ENCODE results near the gene TMEM63C.

Gene TMEM63C

DNA sequence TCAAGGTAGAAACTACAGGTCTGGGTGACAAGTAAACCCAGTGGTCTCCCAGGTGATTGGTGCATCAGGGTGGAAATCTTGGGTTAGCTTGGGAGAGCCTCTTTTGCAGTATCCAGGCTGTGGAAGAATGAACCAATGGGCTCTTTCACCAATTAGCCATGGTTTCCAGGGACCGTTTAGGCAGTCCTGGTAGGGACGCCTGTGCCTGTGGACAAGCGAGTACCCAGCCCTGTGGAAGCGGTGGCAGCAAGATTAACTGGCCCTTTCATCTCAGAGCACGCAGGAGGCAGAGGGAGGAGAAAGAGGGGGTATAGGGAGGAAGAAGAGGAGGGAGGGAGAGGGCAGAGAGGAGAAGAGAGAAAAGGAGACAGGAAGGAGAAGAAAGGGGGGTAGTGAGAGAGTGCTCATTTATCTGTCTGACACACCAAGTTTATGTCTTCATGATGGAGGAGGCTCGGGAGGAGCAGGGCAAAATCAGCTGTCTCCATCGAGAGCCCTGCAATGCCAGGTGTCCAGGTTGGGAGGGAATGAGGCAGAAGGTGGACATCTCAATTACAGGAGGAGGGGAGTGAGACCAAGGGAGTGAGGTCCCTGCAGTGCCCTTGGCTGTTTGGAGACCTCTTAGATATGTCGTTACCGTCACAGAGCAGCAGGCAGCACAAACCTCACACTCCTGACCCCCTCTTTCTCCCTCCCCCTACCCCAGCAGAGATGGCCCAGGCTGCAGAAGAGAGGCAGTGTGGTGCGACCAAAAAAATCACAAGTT lies 35.4 kb upstream of the TMEM63C start:
- ChIA-PET CTCF (interaction anchor here (0.6 kb wide), 1 partner anchor 325 kb away, joined by 4 read pairs; no protein-coding TSS in a partner anchor), POLR2A (no interaction called here)
- H3K4me3 ChIP-seq (ENCODE audit: low read depth, low read length) = no peak overlapping the region
- no peaks in the 10 kb centered on the region for H3K9me3 ChIP-seq (ENCODE audit: control insufficient read depth, insufficient read depth, low read depth, low read length)
- no peak overlapping the region for H3K27ac ChIP-seq (ENCODE audit: extremely low read depth, low read depth, low read length)
- TF ChIP-seq, protein P1, sequence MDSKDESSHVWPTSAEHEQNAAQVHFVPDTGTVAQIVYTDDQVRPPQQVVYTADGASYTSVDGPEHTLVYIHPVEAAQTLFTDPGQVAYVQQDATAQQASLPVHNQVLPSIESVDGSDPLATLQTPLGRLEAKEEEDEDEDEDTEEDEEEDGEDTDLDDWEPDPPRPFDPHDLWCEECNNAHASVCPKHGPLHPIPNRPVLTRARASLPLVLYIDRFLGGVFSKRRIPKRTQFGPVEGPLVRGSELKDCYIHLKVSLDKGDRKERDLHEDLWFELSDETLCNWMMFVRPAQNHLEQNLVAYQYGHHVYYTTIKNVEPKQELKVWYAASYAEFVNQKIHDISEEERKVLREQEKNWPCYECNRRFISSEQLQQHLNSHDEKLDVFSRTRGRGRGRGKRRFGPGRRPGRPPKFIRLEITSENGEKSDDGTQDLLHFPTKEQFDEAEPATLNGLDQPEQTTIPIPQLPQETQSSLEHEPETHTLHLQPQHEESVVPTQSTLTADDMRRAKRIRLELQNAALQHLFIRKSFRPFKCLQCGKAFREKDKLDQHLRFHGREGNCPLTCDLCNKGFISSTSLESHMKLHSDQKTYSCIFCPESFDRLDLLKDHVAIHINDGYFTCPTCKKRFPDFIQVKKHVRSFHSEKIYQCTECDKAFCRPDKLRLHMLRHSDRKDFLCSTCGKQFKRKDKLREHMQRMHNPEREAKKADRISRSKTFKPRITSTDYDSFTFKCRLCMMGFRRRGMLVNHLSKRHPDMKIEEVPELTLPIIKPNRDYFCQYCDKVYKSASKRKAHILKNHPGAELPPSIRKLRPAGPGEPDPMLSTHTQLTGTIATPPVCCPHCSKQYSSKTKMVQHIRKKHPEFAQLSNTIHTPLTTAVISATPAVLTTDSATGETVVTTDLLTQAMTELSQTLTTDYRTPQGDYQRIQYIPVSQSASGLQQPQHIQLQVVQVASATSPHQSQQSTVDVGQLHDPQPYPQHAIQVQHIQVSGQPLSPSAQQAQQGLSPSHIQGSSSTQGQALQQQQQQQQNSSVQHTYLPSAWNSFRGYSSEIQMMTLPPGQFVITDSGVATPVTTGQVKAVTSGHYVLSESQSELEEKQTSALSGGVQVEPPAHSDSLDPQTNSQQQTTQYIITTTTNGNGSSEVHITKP (tag by site-specific recombination; IDR thresholded peaks at IDR 0.05) = no peak
- no peak for TF ChIP-seq ZFHX2 (tag by site-specific recombination; conservative IDR thresholded peaks at IDR 0.05)
- TF ChIP-seq, protein P2, sequence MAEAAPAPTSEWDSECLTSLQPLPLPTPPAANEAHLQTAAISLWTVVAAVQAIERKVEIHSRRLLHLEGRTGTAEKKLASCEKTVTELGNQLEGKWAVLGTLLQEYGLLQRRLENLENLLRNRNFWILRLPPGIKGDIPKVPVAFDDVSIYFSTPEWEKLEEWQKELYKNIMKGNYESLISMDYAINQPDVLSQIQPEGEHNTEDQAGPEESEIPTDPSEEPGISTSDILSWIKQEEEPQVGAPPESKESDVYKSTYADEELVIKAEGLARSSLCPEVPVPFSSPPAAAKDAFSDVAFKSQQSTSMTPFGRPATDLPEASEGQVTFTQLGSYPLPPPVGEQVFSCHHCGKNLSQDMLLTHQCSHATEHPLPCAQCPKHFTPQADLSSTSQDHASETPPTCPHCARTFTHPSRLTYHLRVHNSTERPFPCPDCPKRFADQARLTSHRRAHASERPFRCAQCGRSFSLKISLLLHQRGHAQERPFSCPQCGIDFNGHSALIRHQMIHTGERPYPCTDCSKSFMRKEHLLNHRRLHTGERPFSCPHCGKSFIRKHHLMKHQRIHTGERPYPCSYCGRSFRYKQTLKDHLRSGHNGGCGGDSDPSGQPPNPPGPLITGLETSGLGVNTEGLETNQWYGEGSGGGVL (tag by site-specific recombination; IDR thresholded peaks at IDR 0.05) = peak; percentile 85
- H3K36me3 ChIP-seq (ENCODE audit: control insufficient read depth in 2 of 2, insufficient read depth in 1 of 2, low read length in 2 of 2) = no peaks in the 10 kb centered on the region
- H3K4me1 ChIP-seq (ENCODE audit: control insufficient read depth, insufficient read depth, low read length) = no peaks in the 10 kb centered on the region; the same call in 1 of the 2 replicates

DNA sequence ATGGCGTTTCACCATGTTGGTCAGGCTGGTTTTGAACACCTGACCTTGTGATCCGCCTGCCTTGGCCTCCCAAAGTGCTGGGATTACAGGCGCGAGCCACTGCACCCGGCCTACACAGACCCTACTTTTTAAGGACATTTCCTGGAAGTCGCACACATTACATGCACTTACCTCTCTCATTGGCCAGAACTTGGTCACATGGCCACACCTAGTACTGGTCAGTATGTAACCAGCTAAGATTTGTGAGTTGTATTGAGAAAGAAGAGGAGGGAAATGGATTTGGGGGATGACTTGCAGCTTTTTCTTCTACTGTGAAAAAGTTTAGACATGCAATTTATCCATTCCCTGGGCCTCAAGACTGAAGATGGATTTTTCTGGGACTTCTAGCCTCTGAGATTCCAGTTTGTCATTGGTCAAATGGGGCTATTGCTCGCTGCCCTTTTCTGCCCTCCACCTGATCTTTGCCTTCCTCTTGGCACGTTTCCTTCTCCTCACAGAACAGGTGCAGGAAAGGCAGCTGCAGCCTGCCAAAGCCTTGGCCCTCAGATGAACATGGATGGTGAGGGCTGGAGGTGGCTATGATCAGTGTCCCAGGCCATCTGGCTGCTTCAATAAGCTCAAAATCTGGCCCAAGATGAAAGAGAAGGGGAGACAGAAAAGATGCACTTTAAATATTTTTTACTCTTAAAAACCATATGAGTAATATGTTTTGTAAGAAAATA lies 32.9 kb upstream of the TMEM63C start:
- ChIA-PET POLR2A (no interaction called here), CTCF (interaction anchor here (0.6 to 8.1 kb wide), 9 partner anchors 7 to 405 kb away, joined by 3 to 82 read pairs (median 4); partner anchors contain the start of gene ZDHHC22)
- H3K9me3 ChIP-seq (ENCODE audit: control insufficient read depth, insufficient read depth, low read depth, low read length) = no peaks in the 10 kb centered on the region
- TF ChIP-seq ZNF488 (tag by site-specific recombination; IDR thresholded peaks at IDR 0.05) = no peak
- TF ChIP-seq ZBTB1 (tag by site-specific recombination; IDR thresholded peaks at IDR 0.05) = no peak
- TF ChIP-seq TCF7L2 (IDR thresholded peaks at IDR 0.05; ENCODE audit: borderline replicate concordance, low read depth, low read length) = no peak
- TF ChIP-seq ZNF513 (tag by site-specific recombination; IDR thresholded peaks at IDR 0.05) = no peak
- H3K4me1 ChIP-seq (ENCODE audit: control insufficient read depth, insufficient read depth, low read length) = no peaks in the 10 kb centered on the region; the same call in 1 of the 2 replicates
- H3K4me3 ChIP-seq (ENCODE audit: low read depth, low read length) = no peak overlapping the region
- H3K27ac ChIP-seq (ENCODE audit: extremely low read depth, low read depth, low read length) = no peak overlapping the region
- no peaks in the 10 kb centered on the region for H3K36me3 ChIP-seq (ENCODE audit: control insufficient read depth in 2 of 2, insufficient read depth in 1 of 2, low read length in 2 of 2)

DNA sequence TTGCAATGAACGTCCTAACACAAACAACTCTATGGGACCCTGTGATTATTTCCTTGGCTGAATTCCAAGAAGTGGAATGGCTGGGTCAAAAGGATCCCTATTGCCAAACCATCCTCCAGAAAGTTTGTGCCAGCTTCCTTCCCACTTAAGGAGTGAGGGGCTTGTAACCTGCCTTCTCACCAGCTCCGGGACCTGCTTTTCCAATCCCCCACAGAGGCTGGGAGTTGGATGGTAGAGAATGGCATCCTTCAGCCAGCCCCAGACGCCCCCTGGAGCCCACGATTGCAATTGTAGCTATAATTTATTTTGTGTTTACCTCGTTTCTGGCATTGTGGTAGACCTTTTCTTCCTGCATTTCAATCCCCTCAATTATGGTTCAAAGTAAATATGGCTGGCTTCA lies 30.4 kb upstream of the TMEM63C start:
- ChIA-PET CTCF (interaction anchor here (0.5 to 8.1 kb wide), 40 partner anchors 10 to 1250 kb away, joined by 3 to 82 read pairs (median 4); partner anchors contain the start of genes GSTZ1, TMEM63C and ZDHHC22), POLR2A (interaction anchor here (1.0 to 1.6 kb wide), 2 partner anchors 165 to 170 kb away, joined by 3 read pairs; partner anchors contain the start of gene GSTZ1)
- no peaks in the 10 kb centered on the region for H3K36me3 ChIP-seq (ENCODE audit: control insufficient read depth in 2 of 2, insufficient read depth in 1 of 2, low read length in 2 of 2)
- H3K27ac ChIP-seq (ENCODE audit: extremely low read depth, low read depth, low read length) = no peak overlapping the region
- H3K4me3 ChIP-seq (ENCODE audit: low read depth, low read length) = no peak overlapping the region
- no peaks in the 10 kb centered on the region for H3K4me1 ChIP-seq (ENCODE audit: control insufficient read depth, insufficient read depth, low read length)
- H3K9me3 ChIP-seq (ENCODE audit: control insufficient read depth, insufficient read depth, low read depth, low read length) = no peaks in the 10 kb centered on the region
- TF ChIP-seq ZNF624 (tag by site-specific recombination; IDR thresholded peaks at IDR 0.05) = no peak
- TF ChIP-seq, protein P3, sequence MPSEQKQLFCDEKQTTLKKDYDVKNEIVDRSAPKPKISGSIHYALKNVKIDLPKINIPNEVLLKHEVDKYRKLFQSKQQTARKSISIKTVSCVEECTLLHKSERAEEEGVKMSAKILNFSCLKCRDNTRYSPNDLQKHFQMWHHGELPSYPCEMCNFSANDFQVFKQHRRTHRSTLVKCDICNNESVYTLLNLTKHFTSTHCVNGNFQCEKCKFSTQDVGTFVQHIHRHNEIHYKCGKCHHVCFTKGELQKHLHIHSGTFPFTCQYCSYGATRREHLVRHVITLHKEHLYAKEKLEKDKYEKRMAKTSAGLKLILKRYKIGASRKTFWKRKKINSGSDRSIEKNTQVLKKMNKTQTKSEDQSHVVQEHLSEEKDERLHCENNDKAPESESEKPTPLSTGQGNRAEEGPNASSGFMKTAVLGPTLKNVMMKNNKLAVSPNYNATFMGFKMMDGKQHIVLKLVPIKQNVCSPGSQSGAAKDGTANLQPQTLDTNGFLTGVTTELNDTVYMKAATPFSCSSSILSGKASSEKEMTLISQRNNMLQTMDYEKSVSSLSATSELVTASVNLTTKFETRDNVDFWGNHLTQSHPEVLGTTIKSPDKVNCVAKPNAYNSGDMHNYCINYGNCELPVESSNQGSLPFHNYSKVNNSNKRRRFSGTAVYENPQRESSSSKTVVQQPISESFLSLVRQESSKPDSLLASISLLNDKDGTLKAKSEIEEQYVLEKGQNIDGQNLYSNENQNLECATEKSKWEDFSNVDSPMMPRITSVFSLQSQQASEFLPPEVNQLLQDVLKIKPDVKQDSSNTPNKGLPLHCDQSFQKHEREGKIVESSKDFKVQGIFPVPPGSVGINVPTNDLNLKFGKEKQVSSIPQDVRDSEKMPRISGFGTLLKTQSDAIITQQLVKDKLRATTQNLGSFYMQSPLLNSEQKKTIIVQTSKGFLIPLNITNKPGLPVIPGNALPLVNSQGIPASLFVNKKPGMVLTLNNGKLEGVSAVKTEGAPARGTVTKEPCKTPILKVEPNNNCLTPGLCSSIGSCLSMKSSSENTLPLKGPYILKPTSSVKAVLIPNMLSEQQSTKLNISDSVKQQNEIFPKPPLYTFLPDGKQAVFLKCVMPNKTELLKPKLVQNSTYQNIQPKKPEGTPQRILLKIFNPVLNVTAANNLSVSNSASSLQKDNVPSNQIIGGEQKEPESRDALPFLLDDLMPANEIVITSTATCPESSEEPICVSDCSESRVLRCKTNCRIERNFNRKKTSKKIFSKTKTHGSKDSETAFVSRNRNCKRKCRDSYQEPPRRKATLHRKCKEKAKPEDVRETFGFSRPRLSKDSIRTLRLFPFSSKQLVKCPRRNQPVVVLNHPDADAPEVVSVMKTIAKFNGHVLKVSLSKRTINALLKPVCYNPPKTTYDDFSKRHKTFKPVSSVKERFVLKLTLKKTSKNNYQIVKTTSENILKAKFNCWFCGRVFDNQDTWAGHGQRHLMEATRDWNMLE (tag by site-specific recombination; conservative IDR thresholded peaks at IDR 0.05; ENCODE audit: low read depth) = no peak
- TF ChIP-seq ZNF184 (tag by site-specific recombination; IDR thresholded peaks at IDR 0.05) = no peak
- no peak for TF ChIP-seq ZNF404 (tag by site-specific recombination; IDR thresholded peaks at IDR 0.05)
- TF ChIP-seq ZNF423 (tag by site-specific recombination; IDR thresholded peaks at IDR 0.05) = no peak
- TF ChIP-seq ZNF2 (tag by site-specific recombination; IDR thresholded peaks at IDR 0.05) = no peak
- 0 out of 2 replicates have a peak, but pooled peaks have one; percentile 33 for TF ChIP-seq SP7 (tag by site-specific recombination; IDR thresholded peaks at IDR 0.05)
- no peak for TF ChIP-seq ZBTB7A (tag by site-specific recombination; IDR thresholded peaks at IDR 0.05; ENCODE audit: low read depth)
